Measurements from ENCODE around the gene ENTPD1.
"Not testable (repeated sequence)": the region's sequence is repeated elsewhere in the genome, so short reads cannot be mapped to it uniquely, and the experiment has no call there.

The ENTPD1 gene

DNA sequence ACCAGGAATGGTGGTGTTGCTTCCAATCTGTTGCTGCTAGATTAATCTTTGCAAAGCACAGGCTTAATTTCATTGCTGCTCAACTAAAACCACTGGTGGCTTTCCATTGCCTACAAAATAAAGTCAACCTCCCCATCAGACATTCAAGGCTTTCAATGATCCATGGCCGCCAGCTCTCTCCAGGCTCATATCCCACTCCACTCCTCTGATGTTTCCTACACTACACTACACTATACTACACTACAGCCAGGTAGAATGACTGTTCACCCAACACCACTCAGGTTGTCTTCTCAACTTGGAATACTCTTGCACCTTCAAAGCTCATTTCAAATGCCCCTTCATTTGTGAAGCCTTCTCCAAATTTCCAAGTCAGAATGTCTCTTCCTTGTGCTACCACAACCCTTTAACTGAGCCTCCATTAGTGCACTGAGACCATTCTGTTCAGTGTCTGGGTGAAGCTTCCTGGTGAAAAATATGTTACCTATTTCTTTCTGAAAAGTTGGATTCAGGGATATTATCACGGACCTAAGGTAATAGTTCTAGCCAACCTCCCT, 116.3 kb downstream of the ENTPD1 start:
- DNase-seq, result no peak

DNA sequence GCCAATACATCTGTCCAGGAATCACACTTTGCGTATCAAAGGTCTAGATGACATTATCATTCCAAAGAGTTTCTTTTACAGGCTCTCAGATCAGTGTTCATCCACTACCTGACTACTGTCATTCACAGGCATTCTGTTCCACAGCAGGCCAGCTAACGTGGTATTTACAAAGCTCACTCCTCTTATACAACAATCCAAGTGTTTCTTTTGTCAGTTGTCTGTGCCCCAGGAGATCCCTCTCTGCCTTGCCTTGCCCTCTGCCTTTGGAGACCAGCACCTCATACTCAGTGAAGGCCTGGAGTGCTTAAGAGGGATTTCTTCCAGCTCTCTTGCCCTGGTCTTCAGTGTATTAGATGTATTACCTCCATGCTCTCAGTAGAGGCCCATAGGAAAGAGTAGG, 117.2 kb downstream of the ENTPD1 start:
- DNase-seq, result no peak

DNA sequence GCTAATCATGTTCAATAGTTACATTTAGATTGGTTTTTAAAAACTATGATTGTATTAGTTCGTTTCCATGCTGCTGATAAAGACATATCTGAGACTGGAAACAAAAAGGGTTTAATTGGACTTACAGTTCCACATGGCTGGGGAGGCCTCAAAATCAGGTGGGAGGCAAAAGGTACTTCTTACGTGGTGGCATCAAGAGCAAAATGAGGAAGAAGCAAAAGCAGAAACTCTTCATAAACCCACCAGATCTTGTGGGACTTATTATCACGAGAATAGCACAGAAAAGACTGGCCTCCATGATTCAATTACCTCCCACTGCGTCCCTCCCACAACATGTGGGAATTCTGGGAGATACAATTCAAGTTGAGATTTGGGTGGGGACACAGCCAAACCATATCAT, 117.7 kb downstream of the ENTPD1 start:
- DNase-seq, result no peak

DNA sequence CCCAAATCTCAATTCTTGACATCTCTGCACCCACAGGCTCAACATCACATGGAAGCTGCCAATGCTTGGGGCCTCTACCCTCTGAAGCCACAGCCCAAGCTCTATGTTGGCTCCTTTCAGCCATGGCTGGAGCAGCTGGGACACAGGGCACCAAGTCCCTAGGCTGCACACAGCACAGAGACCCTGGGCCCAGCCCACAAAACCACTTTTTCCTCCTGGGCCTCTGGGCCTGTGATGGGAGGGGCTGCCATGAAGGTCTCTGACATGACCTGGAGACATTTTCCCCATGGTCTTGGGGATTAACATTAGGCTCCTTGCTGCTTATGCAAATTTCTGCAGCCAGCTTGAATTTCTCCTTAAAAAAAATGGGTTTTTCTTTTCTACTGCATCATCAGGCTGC, 118.8 kb downstream of the ENTPD1 start:
- DNase-seq, result not testable (repeated sequence)

DNA sequence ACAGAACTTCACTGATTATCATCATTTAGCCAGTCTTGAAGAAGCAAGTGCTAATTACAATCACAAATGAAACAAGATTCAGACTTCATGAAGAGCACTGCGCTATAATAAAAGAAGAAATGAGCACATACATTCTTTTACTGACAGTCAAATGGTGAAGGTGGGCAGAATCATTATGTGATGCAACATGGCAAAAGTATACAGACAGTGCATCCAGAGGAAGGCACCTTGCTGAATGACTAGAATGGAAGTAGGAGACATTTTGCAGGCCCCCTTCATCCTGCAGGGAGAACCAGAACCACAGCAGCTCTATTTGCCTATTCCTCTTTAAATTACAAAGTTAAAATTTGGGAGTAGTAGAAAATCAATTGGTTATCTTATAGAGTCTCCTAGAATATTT, 120.8 kb downstream of the ENTPD1 start:
- no peak for DNase-seq

DNA sequence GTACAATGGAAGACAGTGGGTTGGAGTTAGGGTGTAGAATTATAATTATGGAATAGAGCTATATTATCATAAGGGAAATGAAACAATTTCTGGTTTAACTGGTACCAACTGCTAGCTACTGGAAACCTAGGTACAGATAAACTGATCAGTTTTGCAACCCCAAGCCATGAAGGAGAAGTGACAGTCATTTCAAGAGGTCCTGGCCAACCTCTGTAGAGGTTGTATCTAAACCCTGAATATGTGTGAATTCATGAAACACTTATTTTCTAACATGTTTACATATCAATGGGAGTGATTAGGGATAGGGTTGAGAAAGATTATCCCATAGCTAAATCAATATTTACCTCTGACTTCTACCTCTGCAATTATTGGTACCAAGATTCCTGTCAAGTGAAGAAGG, 121.9 kb downstream of the ENTPD1 start:
- DNase-seq, result no peak

DNA sequence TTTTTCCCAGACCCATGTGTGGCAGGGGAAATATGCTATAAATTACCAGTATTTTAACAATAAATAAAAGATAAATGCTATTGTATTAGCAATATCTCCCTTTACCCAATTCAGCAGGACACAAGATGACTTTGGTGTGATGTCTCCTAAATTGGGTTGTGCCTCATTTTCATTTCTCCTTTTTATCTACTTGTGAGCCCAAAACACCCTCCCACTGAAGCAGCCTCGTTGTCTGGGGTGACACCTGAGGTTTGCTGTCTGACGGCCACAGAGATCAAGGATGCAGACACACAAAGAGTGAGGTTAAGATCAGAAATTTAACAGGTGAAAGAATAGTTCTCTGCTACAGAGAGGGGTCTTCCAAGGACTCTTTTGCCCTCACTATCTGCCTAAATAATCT, 124.7 kb downstream of the ENTPD1 start:
- DNase-seq, result no peak

DNA sequence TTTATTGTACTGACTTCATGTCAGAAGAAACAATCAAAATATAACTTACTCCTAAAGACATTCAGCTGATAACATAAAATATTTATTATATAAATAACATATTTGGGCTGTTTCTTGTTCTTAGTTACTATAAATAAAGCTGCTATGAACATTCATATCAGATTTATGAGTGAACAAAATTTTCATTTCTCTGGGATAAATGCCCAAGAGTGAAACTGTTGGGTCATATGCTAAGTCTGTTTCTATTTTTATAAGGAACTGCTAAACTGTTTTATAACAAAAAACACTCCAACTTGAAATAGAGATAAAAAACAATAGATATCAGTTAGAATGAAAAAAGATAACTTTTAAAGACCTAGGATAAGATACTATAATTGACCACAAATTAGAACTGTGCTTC, 125.4 kb downstream of the ENTPD1 start:
- DNase-seq, result no peak

DNA sequence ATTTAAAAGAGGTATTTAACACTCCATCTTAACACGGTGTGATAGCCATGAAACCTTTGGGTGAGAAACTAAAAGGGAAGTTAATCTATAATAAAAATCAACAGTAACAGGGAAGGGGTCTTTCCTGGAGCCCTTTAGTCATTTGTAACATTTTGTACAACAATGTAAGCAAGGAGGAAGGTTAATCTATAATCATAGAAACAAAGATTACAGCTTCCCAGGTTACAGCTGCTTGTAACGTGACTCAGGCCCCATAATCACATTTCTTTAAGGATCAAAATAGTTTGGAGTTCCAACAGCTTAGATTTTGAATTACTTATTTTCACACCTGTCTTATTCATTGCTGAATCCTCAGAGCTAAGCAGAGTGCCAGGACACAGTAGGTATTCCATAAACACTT, 133.9 kb downstream of the ENTPD1 start:
- DNase-seq, result no peak

DNA sequence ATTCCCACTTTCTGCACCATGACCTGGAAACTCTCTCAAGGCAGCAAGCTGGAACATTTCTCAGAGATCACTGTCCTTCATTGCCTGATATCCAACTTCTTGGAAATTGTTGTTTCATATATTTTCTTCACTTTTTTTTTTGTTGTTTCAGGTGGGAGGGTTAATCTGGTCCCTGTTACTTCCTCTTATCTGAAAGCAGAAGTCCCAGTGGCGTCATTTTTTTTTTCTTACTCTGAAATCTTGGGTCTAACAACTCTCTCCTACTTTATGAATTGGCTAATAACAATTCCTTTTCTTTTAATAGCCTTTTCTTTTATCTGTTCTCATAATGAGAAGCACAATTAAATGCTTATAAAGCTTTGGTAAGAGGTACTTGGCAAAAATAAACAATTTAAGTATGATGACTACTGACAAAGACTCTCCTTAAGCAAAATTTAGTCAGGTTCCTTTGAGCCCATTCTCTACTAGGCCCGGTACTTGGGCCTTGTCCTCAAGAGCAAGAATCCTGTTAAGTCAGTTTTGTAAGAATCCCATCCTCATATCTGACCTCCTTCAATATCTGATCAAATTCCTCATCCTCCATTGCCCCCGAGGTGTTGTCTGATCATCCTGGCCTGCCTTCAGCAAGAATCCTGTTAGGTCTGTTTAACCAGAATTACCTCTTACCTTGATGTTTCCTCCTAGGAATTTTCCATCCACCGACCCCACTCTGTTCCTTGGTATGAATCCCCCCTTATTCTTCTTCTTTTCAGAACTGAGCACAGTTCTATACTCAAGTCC, 140.3 kb downstream of the ENTPD1 start:
- peak in 1 of 2 donors; percentile 50 for DNase-seq

DNA sequence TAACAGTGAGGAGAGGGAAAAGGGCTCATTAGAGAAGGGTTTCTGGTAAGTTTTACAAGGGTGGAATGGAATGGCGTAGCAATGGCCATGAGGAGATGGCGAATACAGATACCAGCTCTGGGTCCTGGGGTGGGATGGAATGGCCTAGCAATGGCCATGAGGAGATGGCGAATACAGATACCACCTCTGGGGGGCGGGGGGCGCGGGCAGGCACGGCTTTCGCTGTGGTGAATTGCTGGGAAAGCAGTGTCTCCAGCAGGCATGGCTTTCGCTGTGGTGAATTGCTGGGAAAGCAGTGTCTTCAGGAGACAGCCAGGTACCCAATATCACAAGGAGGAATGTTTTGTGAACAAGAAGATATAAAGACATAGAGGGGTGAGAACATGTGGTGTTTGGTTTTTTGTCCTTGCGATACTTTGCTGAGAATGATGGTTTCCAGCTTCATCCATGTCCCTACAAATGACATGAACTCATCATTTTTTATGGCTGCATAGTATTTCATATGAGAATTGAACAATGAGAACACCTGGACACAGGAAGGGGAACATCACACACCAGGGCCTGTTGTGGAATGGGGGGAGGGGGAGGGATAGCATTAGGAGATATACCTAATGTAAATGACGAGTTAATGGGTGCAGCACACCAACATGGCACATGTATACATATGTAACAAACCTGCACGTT, 150.1 kb downstream of the ENTPD1 start:
- not testable (repeated sequence) for DNase-seq

DNA sequence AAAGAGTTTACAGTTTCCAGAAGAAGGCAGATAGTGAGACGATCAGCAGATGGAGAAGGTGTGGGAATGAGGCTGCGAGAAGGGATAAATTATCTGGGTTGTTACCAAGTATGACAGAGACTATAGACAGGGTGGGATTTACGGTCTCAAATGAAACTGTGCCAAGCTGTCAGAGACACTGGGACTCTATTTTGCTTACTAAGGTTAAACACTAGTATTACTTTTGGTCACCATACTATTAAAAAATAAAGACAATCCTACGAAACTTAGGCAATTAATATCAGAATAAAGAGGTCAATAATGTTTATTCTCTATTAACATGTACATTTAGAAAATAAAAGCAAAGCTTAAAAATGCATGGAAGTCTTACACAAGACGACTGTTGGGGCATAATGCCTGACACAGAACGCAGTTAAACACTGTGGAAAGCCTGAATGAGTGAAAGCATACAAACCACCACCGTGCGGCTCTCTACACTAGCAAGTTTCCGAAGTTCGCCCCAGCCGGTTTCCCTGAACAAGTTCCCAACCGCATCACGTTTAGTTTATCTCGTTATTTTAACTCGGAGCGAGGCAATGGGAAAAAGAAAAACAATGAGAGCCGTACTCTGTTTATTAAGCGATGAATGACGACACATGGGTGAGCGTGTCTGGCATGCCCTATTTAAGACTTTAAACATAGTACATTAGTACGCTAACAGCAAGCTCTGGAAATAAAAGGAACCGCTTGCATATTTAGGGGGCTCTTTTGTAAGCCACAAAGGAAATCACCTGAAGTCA, 150.9 kb downstream of the ENTPD1 start:
- peak in 1 of 2 donors; percentile 24 for DNase-seq

DNA sequence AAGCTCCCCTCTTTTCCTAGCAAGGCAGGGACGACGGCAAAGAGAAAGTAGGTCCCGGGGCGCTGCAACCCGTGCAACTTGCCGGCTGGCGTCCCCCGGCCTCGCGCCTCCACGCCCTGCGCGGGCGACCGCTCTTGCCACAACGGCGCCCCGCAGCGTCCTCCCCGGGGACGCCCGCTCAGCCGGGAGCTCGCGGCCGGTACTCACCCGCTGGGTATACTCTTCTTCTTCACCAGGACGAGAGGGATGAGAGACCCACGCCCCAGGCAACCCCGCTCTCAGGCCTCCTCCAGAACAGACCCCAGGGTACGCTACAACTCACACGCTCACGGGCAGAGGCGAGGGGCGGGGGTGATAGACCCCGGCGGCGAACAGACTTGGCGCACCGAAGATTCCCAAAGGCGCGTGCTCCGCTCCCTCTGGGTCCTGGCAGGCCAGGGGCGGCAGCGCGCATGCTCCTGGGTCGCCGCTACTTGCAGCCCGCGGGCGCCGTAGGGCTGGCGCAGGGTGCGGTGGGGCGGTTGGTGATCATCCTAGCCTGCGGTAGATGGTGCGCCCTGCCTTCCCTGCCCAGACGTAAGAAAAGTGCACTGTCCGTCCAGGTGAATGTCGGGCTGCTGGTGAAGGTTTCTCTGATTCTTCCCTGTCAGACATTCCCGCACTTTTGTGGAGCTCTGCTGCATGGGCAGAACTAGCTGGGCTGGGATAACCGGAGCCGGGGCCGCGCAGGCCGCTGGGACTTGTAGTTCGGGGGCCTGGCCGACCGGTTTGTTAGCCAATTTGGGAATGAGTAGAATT, 151.7 kb downstream of the ENTPD1 start, which contains the start of gene CC2D2B:
Gene CC2D2B, plus strand, starts transcription at position 520 of the 798 bp plus-strand sequence. CDS start 3,349 bp downstream, outside the sequence.
- DNase-seq, result peak; percentile 39 to 48

DNA sequence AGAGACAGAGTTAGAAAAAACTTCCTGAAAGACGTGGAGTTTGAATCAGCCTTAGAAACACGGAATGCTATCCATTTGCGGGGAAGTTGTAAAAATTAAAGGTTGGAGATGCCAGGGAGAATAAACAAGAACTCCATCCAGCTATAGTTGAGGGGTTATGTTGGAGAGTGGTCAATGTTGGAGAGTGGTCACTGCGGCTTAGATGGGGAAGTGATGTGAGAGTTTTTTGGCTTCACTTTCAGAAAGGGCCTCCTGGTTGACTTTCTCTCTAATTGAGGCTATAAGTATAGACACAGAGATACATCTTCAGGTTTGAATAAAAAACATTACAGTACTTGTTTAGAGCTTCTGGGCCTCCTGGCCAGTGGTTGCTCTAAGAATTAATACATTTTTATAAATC, 152.5 kb downstream of the ENTPD1 start:
- DNase-seq, result no peak

DNA sequence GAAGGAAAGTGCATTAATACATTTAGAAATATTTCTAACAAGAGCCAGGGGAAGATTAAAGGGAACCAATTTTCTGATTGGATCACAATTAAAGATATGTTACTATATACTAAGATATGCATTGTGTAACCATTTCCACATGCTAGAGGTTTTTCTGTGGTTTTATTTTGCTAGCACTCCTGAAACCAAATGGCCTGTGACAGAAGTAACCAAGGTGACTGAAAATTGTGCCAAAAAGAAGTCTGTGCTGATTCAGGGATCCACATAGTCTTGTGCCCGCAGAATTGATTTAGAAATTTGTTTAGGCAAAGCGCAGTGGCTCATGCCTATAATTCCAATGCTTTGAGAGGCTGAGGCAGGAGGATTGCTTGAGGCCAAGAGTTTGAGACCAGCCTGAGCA, 153.6 kb downstream of the ENTPD1 start:
- no peak for DNase-seq

DNA sequence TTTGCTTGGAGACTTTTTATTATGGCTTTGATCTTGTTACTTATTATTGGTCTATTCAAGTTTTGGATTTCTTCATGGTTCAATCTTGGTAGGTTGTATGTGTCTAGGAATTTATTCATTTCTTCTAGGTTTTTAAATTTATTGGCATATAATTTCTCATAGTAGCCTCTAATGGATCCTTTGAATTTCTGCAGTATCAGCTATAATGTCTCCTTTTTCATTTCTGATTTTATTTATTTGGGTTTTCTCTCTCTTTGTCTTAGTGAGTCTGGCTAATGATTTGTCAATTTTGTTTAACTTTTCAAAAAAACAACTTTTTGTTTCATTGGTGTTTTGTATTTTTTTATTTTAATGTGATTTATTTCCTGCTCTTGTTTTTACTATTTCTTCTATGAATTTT, 160.1 kb downstream of the ENTPD1 start:
- DNase-seq, result not testable (repeated sequence)

All from bone marrow (tissue), 2 donors.